Measurements from ENCODE around the gene PIK3AP1. TPM values are rescaled to one million over a fixed set of nuclear protein-coding genes. Genes with fewer than 3 reads are reported as not detected.

Gene PIK3AP1
- polyA plus RNA-seq, 1 of the 3 experiments (the other 2 are of a cell fraction): 0.07 TPM

DNA sequence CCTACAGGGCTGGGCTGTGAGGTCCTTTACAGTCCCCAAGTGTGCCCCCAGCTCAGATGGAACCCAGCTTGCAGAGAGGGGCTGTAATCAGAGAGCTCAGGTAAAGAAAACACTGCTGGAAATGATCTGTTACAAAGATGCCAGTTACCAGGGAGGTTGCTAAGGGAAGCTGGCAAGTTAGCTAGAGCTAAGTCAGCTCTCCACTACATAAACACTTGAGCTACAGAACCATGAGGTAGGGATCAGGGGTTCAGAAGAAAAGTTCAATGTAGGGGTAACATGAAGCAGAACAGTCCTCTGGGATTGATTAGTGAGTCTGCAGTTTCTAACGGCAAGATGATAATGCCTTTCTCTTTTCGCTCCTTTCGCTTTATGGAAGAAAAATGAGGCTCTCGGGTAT, 80.4 kb downstream of the PIK3AP1 start (continued):
- TF ChIP-seq RCOR1 (IDR thresholded peaks at IDR 0.05; ENCODE audit: low read length) (no peak), SMC3 (IDR thresholded peaks at IDR 0.05; ENCODE audit: low read depth, low read length) (no peak), SIN3A (IDR thresholded peaks at IDR 0.05; ENCODE audit: borderline replicate concordance, low read depth, low read length) (no peak)
- TF ChIP-seq, protein P1, sequence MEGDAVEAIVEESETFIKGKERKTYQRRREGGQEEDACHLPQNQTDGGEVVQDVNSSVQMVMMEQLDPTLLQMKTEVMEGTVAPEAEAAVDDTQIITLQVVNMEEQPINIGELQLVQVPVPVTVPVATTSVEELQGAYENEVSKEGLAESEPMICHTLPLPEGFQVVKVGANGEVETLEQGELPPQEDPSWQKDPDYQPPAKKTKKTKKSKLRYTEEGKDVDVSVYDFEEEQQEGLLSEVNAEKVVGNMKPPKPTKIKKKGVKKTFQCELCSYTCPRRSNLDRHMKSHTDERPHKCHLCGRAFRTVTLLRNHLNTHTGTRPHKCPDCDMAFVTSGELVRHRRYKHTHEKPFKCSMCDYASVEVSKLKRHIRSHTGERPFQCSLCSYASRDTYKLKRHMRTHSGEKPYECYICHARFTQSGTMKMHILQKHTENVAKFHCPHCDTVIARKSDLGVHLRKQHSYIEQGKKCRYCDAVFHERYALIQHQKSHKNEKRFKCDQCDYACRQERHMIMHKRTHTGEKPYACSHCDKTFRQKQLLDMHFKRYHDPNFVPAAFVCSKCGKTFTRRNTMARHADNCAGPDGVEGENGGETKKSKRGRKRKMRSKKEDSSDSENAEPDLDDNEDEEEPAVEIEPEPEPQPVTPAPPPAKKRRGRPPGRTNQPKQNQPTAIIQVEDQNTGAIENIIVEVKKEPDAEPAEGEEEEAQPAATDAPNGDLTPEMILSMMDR (IDR thresholded peaks at IDR 0.05): no peak

DNA sequence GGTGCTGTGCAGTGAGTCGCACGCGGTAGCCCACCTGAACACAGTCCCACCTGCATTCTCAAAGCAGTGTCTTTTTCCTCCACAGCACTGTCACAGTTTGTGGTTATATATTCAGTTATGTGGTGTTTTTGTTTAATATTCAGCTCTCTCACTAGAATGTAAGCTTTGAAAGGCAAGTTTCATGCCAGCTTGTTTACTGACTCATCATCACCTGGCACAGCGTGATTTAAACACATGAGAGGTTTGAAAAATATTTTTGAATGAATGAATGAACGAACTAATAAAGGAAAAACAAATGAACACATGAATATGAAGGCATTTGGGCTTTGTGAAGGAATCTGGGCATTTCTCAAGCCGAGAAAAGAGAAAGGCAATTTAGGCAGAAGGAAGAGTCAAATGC, 81.6 kb downstream of the PIK3AP1 start:
- Histone ChIP-seq H3K9me2 (no peaks in the 10 kb centered on the region), H3K27ac (ENCODE audit: low read depth in 2 of 2, low read length in 1 of 2) (no peak overlapping the region), H3K27me3 (ENCODE audit: insufficient read depth) (no peaks in the 10 kb centered on the region), H3K9ac (no peak overlapping the region), H3K4me3 (ENCODE audit: low read depth in 2 of 2, low read length in 1 of 2) (no peak overlapping the region), H2AFZ (ENCODE audit: low read depth) (no peak overlapping the region), H3K4me1 (ENCODE audit: control insufficient read depth in 1 of 2, insufficient read depth in 2 of 2, low read depth in 1 of 2, low read length in 1 of 2) (peaks cover 0 to 4% of the 10 kb centered on the region in 2 experiments; a peak in 1 of 4 replicates), H3K4me2 (no peak overlapping the region), H3K9me3 (no peaks in the 10 kb centered on the region), H4K20me1 (ENCODE audit: insufficient read depth) (no peaks in the 10 kb centered on the region), H3K79me2 (ENCODE audit: insufficient read depth) (no peaks in the 10 kb centered on the region), H3K36me3 (replicated peaks in 1 of 2; ENCODE audit: control insufficient read depth in 1 of 2, insufficient read depth in 2 of 2, low read length in 1 of 2) (no peaks in the 10 kb centered on the region), H3F3A (replicated peaks; ENCODE audit: insufficient read depth) (no peaks in the 10 kb centered on the region)
- ChIA-PET CTCF (interaction anchor here (1.0 to 3.5 kb wide), 3 partner anchors 25 to 268 kb away, joined by 3 to 15 read pairs (median 5); no protein-coding TSS in a partner anchor), POLR2A (no interaction called here)
- no peak for DNase-seq
- WGBS (ENCODE audit: low lambda C conversion rate): 75% methylated on average over 6 of the region's 6 CpGs
- TF ChIP-seq EZH2phosphoT487 (IDR thresholded peaks at IDR 0.05; ENCODE audit: borderline replicate concordance, low read depth) (no peak), SIN3A (IDR thresholded peaks at IDR 0.05; ENCODE audit: borderline replicate concordance, low read depth, low read length) (no peak), GABPA (IDR thresholded peaks at IDR 0.05; ENCODE audit: low read depth) (no peak), NRF1 (IDR thresholded peaks at IDR 0.05; ENCODE audit: low read depth, low read length) (no peak), TCF12 (IDR thresholded peaks at IDR 0.05) (no peak), FOXJ3 (CRISPR knock-in tag; IDR thresholded peaks at IDR 0.05) (no peak), FOSL2 (IDR thresholded peaks at IDR 0.05; ENCODE audit: borderline replicate concordance, low read depth) (no peak), POLR2AphosphoS5 (IDR thresholded peaks at IDR 0.05; ENCODE audit: low read depth, low read length) (no peak), JUND (IDR thresholded peaks at IDR 0.05) (no peak), TAF1 (IDR thresholded peaks at IDR 0.05; ENCODE audit: borderline replicate concordance, low read depth, low read length) (no peak)
- TF ChIP-seq, protein P2, sequence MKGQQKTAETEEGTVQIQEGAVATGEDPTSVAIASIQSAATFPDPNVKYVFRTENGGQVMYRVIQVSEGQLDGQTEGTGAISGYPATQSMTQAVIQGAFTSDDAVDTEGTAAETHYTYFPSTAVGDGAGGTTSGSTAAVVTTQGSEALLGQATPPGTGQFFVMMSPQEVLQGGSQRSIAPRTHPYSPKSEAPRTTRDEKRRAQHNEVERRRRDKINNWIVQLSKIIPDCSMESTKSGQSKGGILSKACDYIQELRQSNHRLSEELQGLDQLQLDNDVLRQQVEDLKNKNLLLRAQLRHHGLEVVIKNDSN (IDR thresholded peaks at IDR 0.05; ENCODE audit: borderline replicate concordance, low read depth): no peak
- TF ChIP-seq, protein P3, sequence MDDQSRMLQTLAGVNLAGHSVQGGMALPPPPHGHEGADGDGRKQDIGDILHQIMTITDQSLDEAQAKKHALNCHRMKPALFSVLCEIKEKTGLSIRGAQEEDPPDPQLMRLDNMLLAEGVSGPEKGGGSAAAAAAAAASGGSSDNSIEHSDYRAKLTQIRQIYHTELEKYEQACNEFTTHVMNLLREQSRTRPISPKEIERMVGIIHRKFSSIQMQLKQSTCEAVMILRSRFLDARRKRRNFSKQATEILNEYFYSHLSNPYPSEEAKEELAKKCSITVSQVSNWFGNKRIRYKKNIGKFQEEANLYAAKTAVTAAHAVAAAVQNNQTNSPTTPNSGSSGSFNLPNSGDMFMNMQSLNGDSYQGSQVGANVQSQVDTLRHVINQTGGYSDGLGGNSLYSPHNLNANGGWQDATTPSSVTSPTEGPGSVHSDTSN (IDR thresholded peaks at IDR 0.05): no peak
- TF ChIP-seq, protein P4, sequence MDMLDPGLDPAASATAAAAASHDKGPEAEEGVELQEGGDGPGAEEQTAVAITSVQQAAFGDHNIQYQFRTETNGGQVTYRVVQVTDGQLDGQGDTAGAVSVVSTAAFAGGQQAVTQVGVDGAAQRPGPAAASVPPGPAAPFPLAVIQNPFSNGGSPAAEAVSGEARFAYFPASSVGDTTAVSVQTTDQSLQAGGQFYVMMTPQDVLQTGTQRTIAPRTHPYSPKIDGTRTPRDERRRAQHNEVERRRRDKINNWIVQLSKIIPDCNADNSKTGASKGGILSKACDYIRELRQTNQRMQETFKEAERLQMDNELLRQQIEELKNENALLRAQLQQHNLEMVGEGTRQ (IDR thresholded peaks at IDR 0.05; ENCODE audit: borderline replicate concordance, low read depth, low read length): no peak
- TF ChIP-seq, protein P5, sequence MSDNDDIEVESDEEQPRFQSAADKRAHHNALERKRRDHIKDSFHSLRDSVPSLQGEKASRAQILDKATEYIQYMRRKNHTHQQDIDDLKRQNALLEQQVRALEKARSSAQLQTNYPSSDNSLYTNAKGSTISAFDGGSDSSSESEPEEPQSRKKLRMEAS (IDR thresholded peaks at IDR 0.05; ENCODE audit: low read depth): no peak
